Esophagus squamous epithelium (tissue), 5 donors: ENCODE results near the gene PLCH2. TPM values are rescaled to one million over a fixed set of nuclear protein-coding genes. Genes with fewer than 3 reads are reported as not detected.

Experiments used
- DNase-seq: peaks from one replicate; lab custom pipeline; 2025; lab: John Stamatoyannopoulos, UW
- H3K27ac ChIP-seq, 4 donors: fragments of 200-600 bp; sonication (generic); one replicate each; pipeline ENCODE4 v1.5.1; 2016 to 2019; ENCODE audit warnings: mild to moderate bottlenecking in 1 of 4
- H3K27me3 ChIP-seq, 4 donors: fragments of 200-600 bp; sonication (generic); 1 replicate in 3 of 4; 2 replicates in 1 of 4; pipeline versions ENCODE4 v1.5.1 to v1.6.0; 2017 to 2021; ENCODE audit warnings: antibody characterized with exemption in 1 of 4
- H3K36me3 ChIP-seq, 3 donors: fragments of 200-600 bp; sonication (generic); one replicate each; pipeline ENCODE4 v1.5.1; 2016 to 2019
- H3K4me1 ChIP-seq, 3 donors: fragments of 200-600 bp; sonication (generic); one replicate each; pipeline ENCODE4 v1.5.1; 2017 to 2019
- H3K4me3 ChIP-seq, 4 donors: fragments of 200-600 bp; sonication (generic); 1 replicate in 3 of 4; 2 replicates in 1 of 4; pipeline ENCODE4 v1.5.1; 2016 to 2019; ENCODE audit warnings: mild to moderate bottlenecking in 2 of 4, moderate library complexity in 1 of 4
- H3K9me3 ChIP-seq, 3 donors: fragments of 200-600 bp; sonication (generic); one replicate each; pipeline ENCODE4 v1.5.1; 2016 to 2019
- POLR2A ChIP-seq, 4 donors: fragments of 450-650 bp; IDR thresholded peaks; one replicate each; pipeline ENCODE4 v1.6.1; 2017; ENCODE audit warnings: antibody characterized with exemption in 4 of 4, mild to moderate bottlenecking in 4 of 4, moderate library complexity in 3 of 4
- WGBS, 2 donors: methylation state at CpG; one replicate each; pipeline ENCODE4 v1.1.5; 2018; 5-methylcytosine and 5-hydroxymethylcytosine counted together
- intact Hi-C: fragments of 100-400 bp; cut with DNase I; formaldehyde crosslinking; loops from one replicate; pipeline ENCODE4 v1.15.0; 2022
- total RNA-seq, 4 donors: library from RNA; depleted of rRNA; stranded (reverse); fragments of >200 nt; gene quantifications; one replicate each; pipeline ENCODE4 v1.1.0, GENCODE V29; 2016
- TF ChIP-seq, protein P1 (sequence below), 6 experiments: fragments of 450-650 bp in 4 of 6; fragments of 200-600 bp in 2 of 6; sonication (generic) in 2 of 6; IDR thresholded peaks; one replicate each; pipeline ENCODE4 v1.5.1; 2016 to 2019; ENCODE audit warnings: antibody characterized with exemption in 6 of 6, mild to moderate bottlenecking in 4 of 6, moderate library complexity in 4 of 6
- donor health status: DM: yes; HTN: yes; CAD: no.

PLCH2 gene
- total RNA-seq, 4 donors from 2014 or later, result 26.1 to 34.3 (median 31.5) TPM

DNA sequence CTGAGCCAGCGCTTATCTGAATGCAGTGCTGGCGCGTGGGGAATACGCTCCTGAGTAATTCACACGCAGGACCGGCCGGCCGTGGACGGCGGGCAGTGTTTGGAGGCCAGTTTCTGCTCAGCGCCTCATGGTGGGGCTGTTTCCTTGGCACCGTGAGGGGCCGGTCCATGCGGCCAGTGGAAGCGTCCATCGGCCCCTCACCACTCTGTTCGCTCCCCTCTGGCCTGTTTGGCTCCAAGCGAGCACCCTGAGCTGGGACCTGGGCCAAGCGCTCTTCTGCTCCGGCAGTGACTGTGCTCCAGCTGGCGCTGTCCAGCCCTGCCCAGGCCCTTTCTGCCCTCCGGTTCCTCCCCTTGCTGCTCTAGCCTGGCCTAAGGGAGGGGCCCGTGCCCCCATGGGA is 16.3 kb upstream of the PLCH2 start:
- H3K9me3 ChIP-seq, result no peaks in the 10 kb centered on the region
- TF ChIP-seq, protein P1, sequence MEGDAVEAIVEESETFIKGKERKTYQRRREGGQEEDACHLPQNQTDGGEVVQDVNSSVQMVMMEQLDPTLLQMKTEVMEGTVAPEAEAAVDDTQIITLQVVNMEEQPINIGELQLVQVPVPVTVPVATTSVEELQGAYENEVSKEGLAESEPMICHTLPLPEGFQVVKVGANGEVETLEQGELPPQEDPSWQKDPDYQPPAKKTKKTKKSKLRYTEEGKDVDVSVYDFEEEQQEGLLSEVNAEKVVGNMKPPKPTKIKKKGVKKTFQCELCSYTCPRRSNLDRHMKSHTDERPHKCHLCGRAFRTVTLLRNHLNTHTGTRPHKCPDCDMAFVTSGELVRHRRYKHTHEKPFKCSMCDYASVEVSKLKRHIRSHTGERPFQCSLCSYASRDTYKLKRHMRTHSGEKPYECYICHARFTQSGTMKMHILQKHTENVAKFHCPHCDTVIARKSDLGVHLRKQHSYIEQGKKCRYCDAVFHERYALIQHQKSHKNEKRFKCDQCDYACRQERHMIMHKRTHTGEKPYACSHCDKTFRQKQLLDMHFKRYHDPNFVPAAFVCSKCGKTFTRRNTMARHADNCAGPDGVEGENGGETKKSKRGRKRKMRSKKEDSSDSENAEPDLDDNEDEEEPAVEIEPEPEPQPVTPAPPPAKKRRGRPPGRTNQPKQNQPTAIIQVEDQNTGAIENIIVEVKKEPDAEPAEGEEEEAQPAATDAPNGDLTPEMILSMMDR (IDR thresholded peaks at IDR 0.05), result no peak
- TF ChIP-seq POLR2A (IDR thresholded peaks at IDR 0.05), result no peak
- WGBS, 2 donors, result 58 to 75% methylated on average over 2 to 9 of the region's 23 CpGs
- intact Hi-C loops, result no loop called here
- H3K4me3 ChIP-seq, result no peak overlapping the region
- H3K27ac ChIP-seq, result no peak overlapping the region
- no peak for DNase-seq
- H3K36me3 ChIP-seq, result no peaks in the 10 kb centered on the region
- H3K4me1 ChIP-seq, result peaks cover 0 to 23% (median 0%) of the 10 kb centered on the region in 3 donors
- H3K27me3 ChIP-seq, result peaks cover 0 to 74% (median 0%) of the 10 kb centered on the region in 4 donors

DNA sequence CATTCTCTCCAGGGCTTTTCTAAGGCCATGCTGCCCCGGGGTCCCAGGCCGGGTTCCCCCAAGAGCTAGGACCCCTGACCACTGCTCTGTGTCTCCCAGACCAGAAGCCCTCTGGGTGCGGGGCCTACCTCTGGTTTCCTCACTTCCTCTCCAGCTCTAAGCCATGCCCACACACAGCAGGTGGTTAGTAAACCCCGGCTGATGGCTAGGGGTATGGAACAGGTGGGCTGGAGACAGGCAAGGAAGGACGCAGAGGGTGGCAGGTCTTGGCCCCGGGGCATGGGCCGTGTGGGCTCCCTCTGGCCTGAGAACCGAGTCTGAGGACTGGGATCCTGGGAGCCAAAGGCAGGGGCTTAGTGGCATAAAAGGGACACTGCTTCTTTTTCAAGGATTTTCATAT is 15.9 kb upstream of the PLCH2 start:
- Histone ChIP-seq H3K27ac (no peak overlapping the region), H3K27me3 (peaks cover 0 to 74% (median 0%) of the 10 kb centered on the region in 4 donors), H3K4me1 (peaks cover 0 to 24% (median 0%) of the 10 kb centered on the region in 3 donors), H3K36me3 (no peaks in the 10 kb centered on the region), H3K9me3 (no peaks in the 10 kb centered on the region), H3K4me3 (no peak overlapping the region)
- intact Hi-C loops, result no loop called here
- 66 to 70% methylated on average over 4 to 5 of the region's 8 CpGs for WGBS, 2 donors
- no peak for TF ChIP-seq POLR2A (IDR thresholded peaks at IDR 0.05)
- TF ChIP-seq, protein P1 (IDR thresholded peaks at IDR 0.05), result no peak
- no peak for DNase-seq

- intact Hi-C loops, result no loop called here
- peaks cover 0 to 74% (median 0%) of the 10 kb centered on the region in 4 donors for H3K27me3 ChIP-seq
- no peak for DNase-seq
- no peaks in the 10 kb centered on the region for H3K9me3 ChIP-seq
- H3K27ac ChIP-seq, result no peak overlapping the region
- peaks cover 0 to 18% (median 0%) of the 10 kb centered on the region in 3 donors for H3K4me1 ChIP-seq
- no peak overlapping the region for H3K4me3 ChIP-seq
- WGBS, 2 donors, result 60 to 73% methylated on average over 1 to 12 of the region's 18 CpGs
- TF ChIP-seq, protein P1 (IDR thresholded peaks at IDR 0.05), result no peak
- TF ChIP-seq POLR2A (IDR thresholded peaks at IDR 0.05), result no peak
- no peaks in the 10 kb centered on the region for H3K36me3 ChIP-seq
Observed at GRCh38 chr1:2460996-2461751, 14.9 kb upstream of the PLCH2 start.

- H3K36me3 ChIP-seq, result no peaks in the 10 kb centered on the region
- no peak for TF ChIP-seq POLR2A (IDR thresholded peaks at IDR 0.05)
- TF ChIP-seq, protein P1 (IDR thresholded peaks at IDR 0.05), result no peak
- peaks cover 0 to 32% (median 3%) of the 10 kb centered on the region in 3 donors for H3K4me1 ChIP-seq
- intact Hi-C loops, result no loop called here
- WGBS, 2 donors, result 30 to 63% methylated on average over 7 to 12 of the region's 15 CpGs
- no peak for DNase-seq
- no peak overlapping the region for H3K4me3 ChIP-seq
- H3K27me3 ChIP-seq, result peaks cover 0 to 74% (median 5%) of the 10 kb centered on the region in 4 donors
- H3K9me3 ChIP-seq, result no peaks in the 10 kb centered on the region
- no peak overlapping the region for H3K27ac ChIP-seq
Observed at GRCh38 chr1:2462819-2463218, 13.3 kb upstream of the PLCH2 start.

- TF ChIP-seq, protein P1 (IDR thresholded peaks at IDR 0.05), result no peak
- TF ChIP-seq POLR2A (IDR thresholded peaks at IDR 0.05), result no peak
- WGBS, 2 donors, result no CpG with 5 or more reads among the region's 17 CpGs
- Histone ChIP-seq H3K4me3 (no peak overlapping the region), H3K27ac (no peak overlapping the region), H3K36me3 (no peaks in the 10 kb centered on the region), H3K4me1 (peaks cover 0 to 32% (median 3%) of the 10 kb centered on the region in 3 donors), H3K27me3 (peaks cover 0 to 78% (median 6%) of the 10 kb centered on the region in 4 donors), H3K9me3 (no peaks in the 10 kb centered on the region)
- intact Hi-C loops, result no loop called here
- DNase-seq, result no peak
Observed at GRCh38 chr1:2463396-2463795, 12.7 kb upstream of the PLCH2 start.
